Panc1 (cell line): ENCODE measurements around the gene PPP1R27. TPM values are rescaled to one million over a fixed set of nuclear protein-coding genes. Genes with fewer than 3 reads are reported as not detected.

Experiments
- ATAC-seq: fragments of 200-7000 bp; cut with Tn5 transposase; 2 replicates; pipeline ENCODE4 v1.9.1; 2020; ENCODE audit warnings: mild to moderate bottlenecking, moderate library complexity
- BruUV-seq: library from RNA; stranded (reverse); fragments of 400-500 nt; replicated peaks from 2 replicates; lab custom pipeline; 2021; lab: Mats Ljungman, UMichigan
- CTCF ChIA-PET: fragments of 300-600 bp; sonication (Branson Sonifier 250); formaldehyde crosslinking; loops from one replicate; lab custom pipeline; 2022; ENCODE audit warnings: antibody characterized with exemption; lab: Charles Lee
- POLR2A ChIA-PET: fragments of 300-600 bp; sonication (Branson Sonifier 250); formaldehyde crosslinking; loops from one replicate; lab custom pipeline; 2022; ENCODE audit warnings: antibody characterized with exemption; lab: Charles Lee
- DNase-seq: peaks from one replicate; pipeline ENCODE4 v3.0.0-alpha.2; 2010; ENCODE audit warnings: low read depth, low spot score
- H3K27ac ChIP-seq: 2 replicates; pipeline ENCODE4 v1.5.1; 2011; ENCODE audit warnings: mild to moderate bottlenecking, low read length, inconsistent platforms
- H3K27me3 ChIP-seq: fragments of 200-500 bp; sonication (Bioruptor generic); 2 replicates; pipeline ENCODE4 v1.6.0; 2014; ENCODE audit warnings: low read length, inconsistent platforms; ENCODE audit not compliant: control insufficient read depth, insufficient read depth
- H3K36me3 ChIP-seq: fragments of 200-500 bp; sonication (Bioruptor generic); 2 replicates; pipeline ENCODE4 v1.5.1; 2014; ENCODE audit warnings: inconsistent platforms, mild to moderate bottlenecking, low read length, moderate library complexity; ENCODE audit not compliant: control insufficient read depth, insufficient read depth
- H3K4me1 ChIP-seq: 2 replicates; pipeline ENCODE4 v1.5.1; 2011; ENCODE audit warnings: inconsistent platforms, mild to moderate bottlenecking, low read length, moderate library complexity; ENCODE audit not compliant: control insufficient read depth, insufficient read depth
- H3K4me3 ChIP-seq, 2 experiments: 2 replicates each; pipeline ENCODE4 v1.5.1; 2011 to 2012; ENCODE audit warnings: low read depth in 2 of 2, low read length in 2 of 2, mild to moderate bottlenecking in 2 of 2, inconsistent platforms in 1 of 2, moderate library complexity in 1 of 2
- H3K9me3 ChIP-seq: fragments of 200-500 bp; sonication (Bioruptor generic); 2 replicates; pipeline ENCODE4 v1.5.1; 2014; ENCODE audit warnings: low read depth, mild to moderate bottlenecking, inconsistent platforms, low read length, moderate library complexity; ENCODE audit not compliant: control insufficient read depth, insufficient read depth
- POLR2AphosphoS5 ChIP-seq: IDR thresholded peaks from 2 replicates; pipeline ENCODE4 v1.6.1; 2012; ENCODE audit warnings: mild to moderate bottlenecking, low read depth, low read length, moderate library complexity
- SIN3A ChIP-seq: IDR thresholded peaks from 2 replicates; pipeline ENCODE4 v1.6.1; 2012; ENCODE audit warnings: low read depth, mild to moderate bottlenecking, low read length, moderate library complexity, borderline replicate concordance; ENCODE audit not compliant: insufficient read depth
- TCF7L2 ChIP-seq: IDR thresholded peaks from 2 replicates; pipeline ENCODE4 v1.6.1; 2011; ENCODE audit warnings: mild to moderate bottlenecking, low read depth, low read length, inconsistent platforms
- in situ Hi-C: cut with HindIII; loops from 2 replicates; pipeline ENCODE4 v1.10.0; 2016; ENCODE audit warnings: low sequenced_read_pairs, low pct_unique_long_range_greater_than_20kb
- intact Hi-C: fragments of 100-400 bp; cut with micrococcal nuclease; formaldehyde crosslinking; loops from one replicate; pipeline ENCODE4 v1.10.0; 2022; ENCODE audit not compliant: unreplicated experiment
- total RNA-seq: library from RNA; stranded (reverse); gene quantifications from one replicate; pipeline ENCODE4 v1.2.1, GENCODE V29; 2021; ENCODE audit not compliant: unreplicated experiment
- TF ChIP-seq, protein P1 (sequence below): fragments of 450-650 bp; IDR thresholded peaks from 2 replicates; pipeline ENCODE4 v1.5.1; 2017; ENCODE audit warnings: mild to moderate bottlenecking
- TF ChIP-seq, protein P2 (sequence below), 2 experiments: IDR thresholded peaks; 2 replicates each; pipeline ENCODE4 v1.6.1; 2011 to 2012; ENCODE audit warnings: low read depth in 2 of 2, control low read depth in 1 of 2, low read length in 1 of 2, mild to moderate bottlenecking in 1 of 2, moderate library complexity in 1 of 2; ENCODE audit not compliant: insufficient read depth in 1 of 2

Gene PPP1R27
- total RNA-seq, 1 experiment from 2014 or later: not detected

DNA sequence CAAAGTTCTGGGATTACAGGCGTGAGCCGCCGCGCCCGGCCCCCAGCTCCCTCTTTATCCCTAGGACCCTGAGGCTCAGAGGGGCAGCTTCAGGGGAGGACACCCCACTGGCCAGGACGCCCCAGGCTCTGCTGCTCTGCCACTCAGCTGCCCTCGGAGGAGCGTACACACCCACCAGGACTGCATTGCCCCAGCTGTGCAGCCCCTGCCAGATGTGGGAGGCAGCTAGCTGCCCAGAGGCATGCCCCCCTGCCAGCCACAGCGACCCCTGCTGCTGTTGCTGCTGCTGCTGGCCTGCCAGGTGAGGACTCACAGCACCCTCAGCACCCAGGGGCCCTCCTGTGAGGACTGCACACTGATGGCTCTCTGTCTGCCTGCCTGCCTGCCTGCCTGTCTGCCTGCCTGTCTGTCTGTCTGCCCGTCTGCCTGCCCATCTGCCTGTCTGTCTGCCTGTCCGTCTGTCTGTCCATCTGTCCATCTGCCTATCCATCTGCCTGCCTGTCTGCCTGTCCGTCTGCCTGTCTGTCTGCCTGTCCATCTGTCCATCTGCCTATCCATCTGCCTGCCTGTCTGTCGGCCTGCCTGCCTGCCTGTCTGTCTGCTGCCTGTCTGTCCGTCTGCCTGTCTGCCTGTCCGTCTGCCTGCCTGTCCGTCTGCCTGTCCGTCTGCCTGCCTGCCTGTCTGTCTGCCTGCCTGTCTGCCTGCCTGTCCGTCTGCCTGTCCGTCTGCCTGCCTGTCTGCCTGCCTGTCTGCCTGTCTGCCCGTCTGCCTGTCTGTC, 25.9 kb downstream of the PPP1R27 start:
- Histone ChIP-seq H3K4me1 (peaks cover 5% of the 10 kb centered on the region), H3K9me3 (no peaks in the 10 kb centered on the region), H3K4me3 (no peak overlapping the region), H3K36me3 (no peaks in the 10 kb centered on the region), H3K27me3 (no peaks in the 10 kb centered on the region; the same call in 1 of the 2 replicates), H3K27ac (no peak overlapping the region)
- intact Hi-C loops (no loop called here), in situ Hi-C loops (no loop called here)
- TF ChIP-seq, protein P1, sequence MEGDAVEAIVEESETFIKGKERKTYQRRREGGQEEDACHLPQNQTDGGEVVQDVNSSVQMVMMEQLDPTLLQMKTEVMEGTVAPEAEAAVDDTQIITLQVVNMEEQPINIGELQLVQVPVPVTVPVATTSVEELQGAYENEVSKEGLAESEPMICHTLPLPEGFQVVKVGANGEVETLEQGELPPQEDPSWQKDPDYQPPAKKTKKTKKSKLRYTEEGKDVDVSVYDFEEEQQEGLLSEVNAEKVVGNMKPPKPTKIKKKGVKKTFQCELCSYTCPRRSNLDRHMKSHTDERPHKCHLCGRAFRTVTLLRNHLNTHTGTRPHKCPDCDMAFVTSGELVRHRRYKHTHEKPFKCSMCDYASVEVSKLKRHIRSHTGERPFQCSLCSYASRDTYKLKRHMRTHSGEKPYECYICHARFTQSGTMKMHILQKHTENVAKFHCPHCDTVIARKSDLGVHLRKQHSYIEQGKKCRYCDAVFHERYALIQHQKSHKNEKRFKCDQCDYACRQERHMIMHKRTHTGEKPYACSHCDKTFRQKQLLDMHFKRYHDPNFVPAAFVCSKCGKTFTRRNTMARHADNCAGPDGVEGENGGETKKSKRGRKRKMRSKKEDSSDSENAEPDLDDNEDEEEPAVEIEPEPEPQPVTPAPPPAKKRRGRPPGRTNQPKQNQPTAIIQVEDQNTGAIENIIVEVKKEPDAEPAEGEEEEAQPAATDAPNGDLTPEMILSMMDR: no peak
- TF ChIP-seq POLR2AphosphoS5 (no peak), SIN3A (no peak), TCF7L2 (no peak)
- TF ChIP-seq, protein P2, sequence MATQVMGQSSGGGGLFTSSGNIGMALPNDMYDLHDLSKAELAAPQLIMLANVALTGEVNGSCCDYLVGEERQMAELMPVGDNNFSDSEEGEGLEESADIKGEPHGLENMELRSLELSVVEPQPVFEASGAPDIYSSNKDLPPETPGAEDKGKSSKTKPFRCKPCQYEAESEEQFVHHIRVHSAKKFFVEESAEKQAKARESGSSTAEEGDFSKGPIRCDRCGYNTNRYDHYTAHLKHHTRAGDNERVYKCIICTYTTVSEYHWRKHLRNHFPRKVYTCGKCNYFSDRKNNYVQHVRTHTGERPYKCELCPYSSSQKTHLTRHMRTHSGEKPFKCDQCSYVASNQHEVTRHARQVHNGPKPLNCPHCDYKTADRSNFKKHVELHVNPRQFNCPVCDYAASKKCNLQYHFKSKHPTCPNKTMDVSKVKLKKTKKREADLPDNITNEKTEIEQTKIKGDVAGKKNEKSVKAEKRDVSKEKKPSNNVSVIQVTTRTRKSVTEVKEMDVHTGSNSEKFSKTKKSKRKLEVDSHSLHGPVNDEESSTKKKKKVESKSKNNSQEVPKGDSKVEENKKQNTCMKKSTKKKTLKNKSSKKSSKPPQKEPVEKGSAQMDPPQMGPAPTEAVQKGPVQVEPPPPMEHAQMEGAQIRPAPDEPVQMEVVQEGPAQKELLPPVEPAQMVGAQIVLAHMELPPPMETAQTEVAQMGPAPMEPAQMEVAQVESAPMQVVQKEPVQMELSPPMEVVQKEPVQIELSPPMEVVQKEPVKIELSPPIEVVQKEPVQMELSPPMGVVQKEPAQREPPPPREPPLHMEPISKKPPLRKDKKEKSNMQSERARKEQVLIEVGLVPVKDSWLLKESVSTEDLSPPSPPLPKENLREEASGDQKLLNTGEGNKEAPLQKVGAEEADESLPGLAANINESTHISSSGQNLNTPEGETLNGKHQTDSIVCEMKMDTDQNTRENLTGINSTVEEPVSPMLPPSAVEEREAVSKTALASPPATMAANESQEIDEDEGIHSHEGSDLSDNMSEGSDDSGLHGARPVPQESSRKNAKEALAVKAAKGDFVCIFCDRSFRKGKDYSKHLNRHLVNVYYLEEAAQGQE (IDR thresholded peaks at IDR 0.05; ENCODE audit: insufficient read depth in 1 of 2, low read depth in 2 of 2, low read length in 1 of 2): no peak
- DNase-seq (no peak), ATAC-seq (no peak)
- CTCF ChIA-PET: no interaction called here
- no TSS peak for BruUV-seq
- POLR2A ChIA-PET: no interaction called here

DNA sequence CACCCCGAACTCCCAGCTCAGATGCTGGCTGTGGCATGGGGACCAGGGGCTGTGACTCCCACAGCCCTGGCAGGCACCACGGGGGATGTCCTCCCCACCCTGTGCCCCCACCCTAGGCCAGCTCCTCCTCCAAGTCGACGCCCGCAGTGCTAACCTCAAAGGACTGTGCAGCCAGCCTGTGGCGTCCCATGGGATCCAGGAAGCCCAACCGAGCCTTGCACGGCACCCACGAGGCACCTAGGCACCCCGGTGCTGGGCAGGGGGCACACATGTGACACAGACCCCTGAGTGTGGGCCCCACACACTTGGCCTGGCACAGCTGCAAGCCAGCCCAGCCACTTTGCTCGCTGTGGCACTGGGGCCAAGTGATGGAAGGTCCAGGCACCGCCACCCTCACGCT, 27.0 kb downstream of the PPP1R27 start:
- in situ Hi-C loops: no loop called here

More for the DNA sequence above, 27.0 kb downstream of the PPP1R27 start:
- H3K4me1 ChIP-seq: peaks cover 5% of the 10 kb centered on the region
- TF ChIP-seq, protein P1: no peak
- TF ChIP-seq TCF7L2: no peak
- TF ChIP-seq POLR2AphosphoS5: no peak
- TF ChIP-seq, protein P2 (IDR thresholded peaks at IDR 0.05; ENCODE audit: insufficient read depth in 1 of 2, low read depth in 2 of 2, low read length in 1 of 2): no peak
- no peak for TF ChIP-seq SIN3A
- H3K36me3 ChIP-seq: no peaks in the 10 kb centered on the region
- no peak overlapping the region for H3K27ac ChIP-seq
- no peaks in the 10 kb centered on the region for H3K9me3 ChIP-seq
- ATAC-seq: no peak
- no peak for DNase-seq
- H3K27me3 ChIP-seq: no peaks in the 10 kb centered on the region; the same call in 1 of the 2 replicates
- no TSS peak for BruUV-seq
- CTCF ChIA-PET: interaction anchor here (0.6 to 0.7 kb wide), 2 partner anchors 59 to 86 kb away, joined by 3 read pairs; no protein-coding TSS in a partner anchor
- intact Hi-C loops: no loop called here
- no peak overlapping the region for H3K4me3 ChIP-seq
- POLR2A ChIA-PET: interaction anchor here (0.6 kb wide), 1 partner anchor 21 kb away, joined by 3 read pairs; no protein-coding TSS in a partner anchor
